Epithelial cell of prostate (primary cell): Measurements from ENCODE around the gene SLC35A3.
A peak's percentile ranks its signal among the peaks of the same experiment; 100 is the strongest.
"Not testable (repeated sequence)": the region's sequence is repeated elsewhere in the genome, so short reads cannot be mapped to it uniquely, and the experiment has no call there.

Experiments used
- DNase-seq: peaks from one replicate; pipeline ENCODE4 v3.0.0-alpha.2; 2011; ENCODE audit warnings: low read depth, low spot score
- H3K27ac ChIP-seq: fragments of 450-650 bp; 2 replicates; pipeline ENCODE4 v1.5.1; 2017; ENCODE audit warnings: mild to moderate bottlenecking

Gene SLC35A3

DNA sequence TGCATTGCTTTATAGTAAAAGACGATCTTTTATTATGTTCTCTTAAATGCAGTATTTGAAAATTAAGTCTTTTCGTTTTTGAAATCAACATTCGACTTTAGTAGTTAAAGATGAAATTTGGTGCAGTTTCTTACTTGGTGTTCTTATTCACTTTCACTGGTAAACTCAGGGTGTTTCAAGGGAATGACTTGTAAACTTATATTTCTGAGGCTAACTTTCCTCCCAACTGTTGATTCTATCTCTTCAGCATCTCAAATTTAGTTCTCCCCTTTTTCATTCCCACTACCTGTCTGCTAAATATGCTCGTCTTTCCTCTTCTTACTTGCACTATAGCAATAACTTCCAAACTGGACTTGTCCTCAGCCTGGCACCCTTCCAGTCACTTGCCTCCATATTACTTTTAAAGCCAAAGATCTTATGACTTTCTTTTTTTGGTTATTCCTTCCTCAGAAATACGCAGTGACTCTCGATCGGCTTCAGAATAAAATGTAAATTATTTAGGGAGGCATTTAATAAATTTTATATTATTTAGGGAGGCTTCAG is 988 bp downstream of the SLC35A3 start:
- no peak for DNase-seq
- peak overlapping the region; percentile 89 for H3K27ac ChIP-seq

DNA sequence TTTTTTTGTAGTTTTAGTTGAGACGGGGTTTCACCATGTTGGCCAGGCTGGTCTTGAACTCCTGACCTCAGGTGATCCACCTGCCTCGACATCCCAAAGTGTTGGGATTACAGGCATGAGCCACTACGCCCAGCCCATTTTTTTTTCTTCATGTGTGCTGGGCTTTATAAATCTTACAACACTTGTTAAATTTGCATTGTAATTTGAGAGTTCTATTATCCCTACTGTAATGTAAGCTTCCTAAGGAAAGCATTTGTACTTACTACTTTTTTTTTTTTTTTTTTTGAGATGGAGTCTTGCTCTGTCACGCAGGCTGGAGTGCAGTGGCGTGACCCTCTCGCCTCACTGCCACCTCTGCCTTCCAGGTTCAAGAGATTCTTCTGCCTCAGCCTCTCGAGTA is 2.3 kb downstream of the SLC35A3 start:
- H3K27ac ChIP-seq, result peak overlapping the region; percentile 89

DNA sequence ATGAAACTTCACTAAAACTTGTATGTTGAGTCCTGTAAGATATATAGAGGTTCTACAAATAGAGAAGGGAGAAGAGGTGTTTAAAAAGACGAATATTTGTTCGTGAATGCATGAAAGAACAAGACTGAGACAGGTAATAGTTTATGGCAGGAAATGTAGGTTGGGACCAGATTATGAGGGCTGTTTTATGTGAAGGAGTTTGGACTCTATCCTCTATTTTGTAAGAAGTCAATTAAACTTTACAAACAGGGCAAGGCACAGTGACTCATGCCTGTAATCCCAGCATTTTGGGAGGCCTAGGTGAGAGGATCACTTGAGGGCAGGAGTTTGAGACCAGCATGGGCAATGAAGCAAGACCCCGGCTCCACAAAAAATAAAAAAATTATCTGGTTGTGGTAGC is 5.7 kb downstream of the SLC35A3 start:
- DNase-seq, result no peak
- peak overlapping the region; percentile 89 for H3K27ac ChIP-seq

More for the DNA sequence above, 2.3 kb downstream of the SLC35A3 start:
- not testable (repeated sequence) for DNase-seq

DNA sequence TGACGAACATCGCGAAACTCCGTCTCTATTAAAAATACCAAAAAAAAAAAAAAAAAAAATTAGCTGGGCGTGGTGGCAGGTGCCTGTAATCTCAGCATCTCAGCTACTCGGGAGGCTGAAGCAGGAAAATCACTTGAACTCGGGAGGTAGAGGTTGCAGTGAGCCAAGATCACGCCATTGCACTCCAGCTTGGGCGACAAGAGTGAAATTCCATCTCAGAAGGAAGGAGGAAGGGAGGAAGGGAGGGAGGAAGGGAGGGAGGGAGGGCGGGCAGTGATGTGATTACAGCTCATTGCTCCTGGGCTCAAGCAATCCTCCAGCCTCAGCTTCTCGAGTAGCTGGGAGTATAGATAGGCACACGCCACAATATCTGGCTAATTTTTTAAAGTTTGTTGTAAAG is 7.5 kb downstream of the SLC35A3 start:
- not testable (repeated sequence) for H3K27ac ChIP-seq, DNase-seq

DNA sequence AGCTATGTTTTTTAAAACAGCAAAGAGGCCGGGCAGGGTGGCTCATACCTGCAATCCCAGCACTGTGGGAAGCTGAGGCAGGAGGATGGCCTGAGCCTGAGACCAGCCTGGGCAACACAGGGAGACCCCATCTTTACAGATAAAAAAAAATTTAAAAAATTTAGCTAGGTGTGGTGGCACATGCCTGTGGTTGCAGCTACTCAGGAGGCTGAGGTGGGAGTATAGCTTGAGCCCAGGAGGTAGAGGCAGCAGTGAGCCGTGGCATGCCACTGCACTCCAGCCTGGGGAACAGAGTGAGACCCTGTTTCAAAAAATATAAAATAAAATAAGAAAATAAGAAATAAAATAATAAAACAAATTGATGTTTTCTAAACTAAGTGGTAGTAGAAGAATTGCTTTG is 8.4 kb downstream of the SLC35A3 start:
- DNase-seq, result no peak
- H3K27ac ChIP-seq, result no peak overlapping the region

DNA sequence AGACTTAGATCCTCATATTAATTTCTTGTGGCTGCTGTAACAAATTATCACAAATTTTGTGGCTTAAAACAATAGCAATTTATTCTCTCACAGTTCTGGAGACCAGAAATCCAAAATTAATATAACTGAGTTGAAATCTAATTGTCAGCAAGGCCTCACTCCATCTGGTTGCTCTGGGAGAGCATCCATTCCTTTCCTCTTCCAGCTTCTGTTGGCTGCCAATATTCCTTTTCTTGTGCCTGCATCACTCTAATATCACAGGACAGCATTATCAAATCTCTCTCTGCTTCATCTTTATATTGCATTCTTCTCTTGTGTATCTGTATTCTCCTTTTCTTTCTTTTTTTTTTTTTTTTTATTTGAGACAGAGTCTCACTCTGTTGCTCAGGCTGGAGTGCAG is 9.3 kb downstream of the SLC35A3 start:
- no peak overlapping the region for H3K27ac ChIP-seq
- no peak for DNase-seq

DNA sequence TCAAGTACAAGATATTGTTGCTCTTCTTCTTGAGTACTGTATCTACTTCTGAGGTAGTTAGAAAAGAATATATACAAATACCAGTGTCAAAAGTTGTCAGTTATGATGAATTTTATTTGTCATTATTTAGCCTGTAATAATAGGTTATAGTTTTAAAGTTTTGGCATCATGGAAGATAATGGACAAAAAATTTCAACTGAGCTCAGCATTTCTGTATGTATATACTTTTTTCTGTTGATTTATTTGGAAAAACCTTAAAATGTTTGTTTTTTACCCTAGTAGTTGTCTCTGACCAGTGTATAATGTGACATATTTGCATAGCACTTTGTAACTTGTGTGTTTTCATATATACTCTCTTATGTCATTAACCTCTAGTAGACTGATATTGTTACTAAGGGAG is 11.1 kb downstream of the SLC35A3 start:
- DNase-seq, result no peak
- H3K27ac ChIP-seq, result no peak overlapping the region

DNA sequence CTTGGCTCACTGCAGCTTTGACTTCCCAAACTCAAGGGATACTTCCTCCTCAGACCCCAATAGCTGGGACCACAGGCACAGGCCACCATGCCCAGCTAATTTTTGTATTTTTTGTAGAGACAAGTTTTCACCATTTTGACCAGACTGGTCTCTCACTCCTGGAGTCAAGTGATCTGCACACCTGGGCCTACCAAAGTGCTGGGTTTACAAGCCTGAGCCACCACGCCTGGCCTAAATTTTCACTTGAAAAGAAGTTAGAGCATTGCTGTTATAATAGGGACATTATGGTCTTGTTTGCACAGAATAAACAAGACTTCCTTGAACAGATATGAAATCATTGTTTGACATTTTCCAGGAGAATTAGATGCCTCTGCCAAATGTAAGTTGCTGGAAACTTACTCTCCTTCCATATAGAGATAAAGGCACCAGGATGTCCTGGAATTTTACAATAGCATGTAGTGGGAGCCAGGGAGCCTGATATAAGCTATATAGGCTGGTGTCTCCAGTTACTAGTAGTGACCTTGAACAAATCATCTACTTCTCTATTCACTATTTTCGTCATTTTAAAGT is 16.9 kb downstream of the SLC35A3 start:
- H3K27ac ChIP-seq, result no peak overlapping the region
- DNase-seq, result no peak

DNA sequence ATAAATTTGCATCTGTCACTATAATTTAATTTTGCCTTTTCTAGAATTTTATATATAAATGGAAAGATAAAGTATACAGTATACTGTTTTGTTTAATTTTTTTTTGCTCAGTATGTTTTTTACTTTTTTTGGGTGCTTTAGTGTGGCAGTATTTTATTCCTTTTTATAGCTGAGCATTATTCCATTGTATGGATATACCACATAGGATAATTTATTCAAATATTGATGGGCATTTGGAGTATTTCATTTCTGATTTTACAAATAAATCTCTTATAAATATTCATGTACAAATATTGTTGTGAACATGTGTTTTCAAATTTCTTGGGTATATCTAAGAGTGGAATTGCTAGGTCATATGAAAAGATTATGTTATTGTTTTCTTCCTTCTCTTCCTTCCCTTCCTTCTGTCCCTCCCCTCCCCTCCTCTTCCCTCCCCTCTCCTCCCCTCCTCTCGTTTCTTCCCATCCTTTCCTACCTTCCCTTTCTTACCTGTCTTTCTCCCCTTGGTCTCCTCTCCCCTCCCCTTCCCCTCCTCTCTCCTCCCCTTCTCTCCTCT is 18.5 kb downstream of the SLC35A3 start:
- H3K27ac ChIP-seq, result no peak overlapping the region

DNA sequence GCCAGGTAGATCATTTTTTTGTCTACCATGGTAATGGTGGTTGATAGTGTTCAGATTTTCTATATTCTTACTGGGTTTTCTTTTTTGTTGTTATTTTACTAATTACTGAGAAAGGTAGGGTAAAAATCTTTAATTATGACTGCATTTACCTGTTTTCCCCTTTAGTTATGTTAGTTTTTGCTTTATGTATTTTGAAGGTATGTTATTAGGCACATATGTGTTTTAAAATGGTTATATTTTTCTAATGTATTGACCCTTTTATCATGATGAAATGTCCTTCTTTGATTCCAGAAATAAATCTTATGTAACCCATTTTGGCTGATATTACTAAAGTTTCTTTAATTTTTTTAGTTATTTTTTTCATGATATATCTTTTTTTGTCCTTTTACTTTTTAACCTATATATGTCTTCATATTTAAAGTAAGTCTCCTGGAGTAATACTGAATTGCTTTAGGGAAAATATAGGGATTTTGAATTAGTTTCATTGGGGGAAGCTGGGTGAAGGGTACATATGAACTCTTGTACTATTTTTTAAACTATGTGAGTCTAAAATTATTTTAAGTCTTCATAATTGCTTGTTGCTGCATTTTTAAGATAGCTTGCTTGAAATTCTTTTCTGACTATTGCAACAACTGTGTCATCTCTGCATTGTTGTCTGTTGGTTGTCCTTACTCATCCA is 22.4 kb downstream of the SLC35A3 start:
- DNase-seq, result no peak
- H3K27ac ChIP-seq, result peak overlapping the region; percentile 21

More for the DNA sequence above, 18.5 kb downstream of the SLC35A3 start:
- no peak for DNase-seq

DNA sequence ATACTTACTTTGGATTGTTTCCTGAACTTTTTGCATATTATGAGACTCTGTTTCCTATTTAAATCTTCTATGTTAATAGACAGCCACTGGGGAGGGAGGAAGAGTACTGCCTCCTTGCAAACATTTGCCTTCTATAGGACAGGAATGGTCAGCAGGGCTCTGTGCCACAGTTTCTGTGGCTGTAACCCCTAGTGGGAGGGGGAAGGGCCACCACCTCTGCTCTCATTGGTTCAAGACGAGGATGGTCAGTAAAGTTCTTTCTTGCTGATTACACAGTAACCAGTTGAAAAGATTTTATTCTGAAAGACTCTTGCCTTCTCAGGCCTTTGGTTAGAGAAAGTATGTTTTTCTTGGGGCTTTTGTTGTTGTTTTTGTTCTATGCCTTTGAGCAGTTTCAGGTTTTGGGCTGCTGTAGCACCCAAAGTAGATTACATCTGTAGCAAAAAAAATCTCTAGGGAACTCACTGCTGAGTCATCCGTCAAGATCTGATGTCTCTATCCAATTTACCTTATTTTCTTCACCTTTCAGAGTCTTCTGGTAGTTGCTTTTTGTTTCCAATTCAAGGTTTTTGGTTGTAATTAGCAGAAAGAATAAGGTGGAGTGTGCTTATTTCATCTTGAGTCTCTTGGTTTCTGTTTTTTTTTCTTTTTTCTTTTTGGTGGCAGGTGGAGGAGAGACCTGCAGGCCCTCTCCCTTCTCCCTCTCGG is 23.1 kb downstream of the SLC35A3 start:
- no peak for DNase-seq
- H3K27ac ChIP-seq, result peak overlapping the region; percentile 21

DNA sequence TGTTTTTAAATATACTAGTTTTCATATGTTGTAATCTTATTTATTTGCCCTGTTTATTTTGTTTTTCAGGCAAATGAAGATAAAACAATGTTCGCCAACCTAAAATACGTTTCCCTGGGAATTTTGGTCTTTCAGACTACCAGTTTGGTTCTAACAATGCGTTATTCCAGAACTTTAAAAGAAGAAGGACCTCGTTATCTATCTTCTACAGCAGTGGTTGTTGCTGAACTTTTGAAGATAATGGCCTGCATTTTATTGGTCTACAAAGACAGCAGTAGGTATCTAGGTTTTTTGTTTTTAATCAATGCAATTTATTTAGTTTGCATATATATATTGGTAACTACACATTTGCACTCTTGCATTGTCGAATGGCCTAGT is 23.7 kb downstream of the SLC35A3 start:
- peak overlapping the region; percentile 21 for H3K27ac ChIP-seq

DNA sequence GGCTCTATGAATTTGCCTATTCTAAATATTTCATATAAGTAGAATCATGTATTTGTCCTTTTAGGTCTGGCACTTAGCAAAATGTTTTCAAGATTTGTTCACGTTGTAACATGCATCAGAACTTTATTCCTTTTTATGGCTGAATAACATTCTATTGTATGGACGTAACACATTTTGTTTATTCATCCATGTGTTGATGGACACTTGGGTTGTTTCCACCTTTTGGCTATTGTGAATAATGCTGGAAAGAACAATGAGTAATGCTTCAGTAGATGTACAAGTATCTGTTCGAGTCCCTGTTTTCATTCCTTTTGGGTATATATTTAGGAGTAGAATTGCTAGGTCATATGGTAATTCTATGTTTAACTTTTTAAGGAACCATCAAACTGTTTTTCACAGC is 24.7 kb downstream of the SLC35A3 start:
- H3K27ac ChIP-seq, result peak overlapping the region; percentile 29

More for the DNA sequence above, 23.7 kb downstream of the SLC35A3 start:
- no peak for DNase-seq

DNA sequence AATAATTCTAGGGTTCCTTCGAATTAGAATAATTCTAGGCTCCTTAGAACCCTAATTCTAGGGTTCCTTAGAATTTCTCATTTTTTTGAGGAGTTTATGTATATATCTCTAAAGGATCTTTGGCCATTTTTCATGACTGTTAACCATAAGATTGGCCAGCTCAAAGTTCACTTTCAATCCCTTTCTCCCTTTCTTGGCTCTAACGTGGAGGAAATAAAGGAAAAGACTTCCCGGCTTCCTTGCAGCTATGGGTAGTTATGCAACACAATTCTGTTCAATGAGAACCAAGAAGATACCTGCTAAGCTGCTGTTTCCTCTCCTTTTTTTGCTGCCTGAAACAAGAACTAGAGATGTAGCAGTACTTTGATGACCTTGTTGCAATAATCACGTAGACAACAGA is 27.2 kb downstream of the SLC35A3 start:
- no peak for DNase-seq
- no peak overlapping the region for H3K27ac ChIP-seq

More for the DNA sequence above, 24.7 kb downstream of the SLC35A3 start:
- DNase-seq, result peak; percentile 64

DNA sequence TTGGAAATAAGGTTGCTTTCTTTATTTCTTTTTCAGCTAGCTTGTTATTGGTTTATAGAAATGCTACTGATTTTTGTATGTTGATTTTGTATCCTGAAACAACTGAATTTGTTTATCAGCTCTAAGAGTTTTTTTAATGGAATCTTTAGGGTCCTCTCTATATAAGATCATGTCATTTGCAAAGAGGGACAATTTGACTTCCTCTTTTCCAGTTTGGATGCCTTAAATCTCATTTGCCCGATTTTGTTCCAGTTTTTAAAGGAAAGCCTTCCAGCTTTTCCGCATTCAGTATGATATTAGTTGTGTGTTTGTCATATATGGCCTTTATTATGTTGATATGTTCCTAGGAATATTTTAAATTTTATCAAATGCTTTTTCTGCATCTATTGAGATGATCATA is 31.7 kb downstream of the SLC35A3 start:
- DNase-seq, result no peak
- no peak overlapping the region for H3K27ac ChIP-seq

DNA sequence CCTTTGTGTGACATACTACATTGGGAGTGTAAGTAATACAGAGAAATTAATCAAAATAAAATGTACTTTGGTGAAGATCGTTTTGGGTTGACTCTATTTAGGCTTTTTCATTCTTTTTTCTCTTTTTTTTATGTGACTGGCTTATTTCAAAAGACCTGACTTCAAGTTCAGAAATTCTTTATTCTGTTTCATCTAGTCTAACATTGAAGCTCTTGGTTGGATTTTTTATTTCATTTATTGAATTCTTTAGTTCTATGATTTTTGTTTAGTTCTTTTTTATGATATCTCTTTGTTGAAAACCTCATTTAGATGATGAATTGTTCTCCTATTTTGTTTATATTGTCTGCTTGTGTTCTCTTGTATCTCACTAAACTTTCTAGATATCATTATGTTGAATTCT is 35.6 kb downstream of the SLC35A3 start:
- no peak overlapping the region for H3K27ac ChIP-seq
- DNase-seq, result no peak

DNA sequence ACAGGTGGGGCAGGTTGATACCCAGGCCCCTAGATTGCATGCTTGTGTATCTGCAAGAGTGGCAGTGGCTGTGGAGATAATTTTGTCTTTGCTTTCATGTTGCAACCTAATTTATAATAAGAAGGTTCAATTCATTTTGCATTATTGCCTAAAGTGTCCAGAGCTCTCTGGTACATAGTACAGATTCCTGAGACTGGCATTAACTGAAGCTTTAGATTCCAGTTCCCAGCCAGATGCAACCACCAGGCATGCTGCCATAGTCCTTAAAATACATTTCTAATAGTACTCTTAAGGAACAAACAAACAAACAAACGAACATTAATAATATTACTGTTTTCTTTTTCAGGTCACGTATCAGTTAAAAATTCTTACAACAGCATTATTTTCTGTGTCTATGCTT is 36.9 kb downstream of the SLC35A3 start:
- H3K27ac ChIP-seq, result no peak overlapping the region
- no peak for DNase-seq

DNA sequence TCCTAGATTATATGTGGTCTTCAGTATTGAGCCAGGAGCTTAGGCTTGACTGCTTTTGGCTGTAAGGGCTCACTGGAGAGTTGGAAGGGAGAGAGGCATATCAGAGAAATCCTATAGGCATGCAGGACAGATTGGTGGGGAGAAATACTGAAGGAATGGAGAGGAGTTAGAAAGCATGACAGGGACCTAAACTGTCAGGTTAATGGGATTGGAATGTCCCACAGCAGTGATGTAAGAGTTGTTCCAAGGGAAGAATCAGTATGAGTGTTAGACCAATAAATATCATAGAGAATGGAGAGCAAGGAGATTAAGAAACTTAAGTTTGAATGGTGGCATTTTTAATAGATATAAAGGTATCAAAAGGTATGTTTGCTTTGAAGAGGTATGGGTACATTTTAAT is 39.7 kb downstream of the SLC35A3 start:
- no peak for DNase-seq
- no peak overlapping the region for H3K27ac ChIP-seq

DNA sequence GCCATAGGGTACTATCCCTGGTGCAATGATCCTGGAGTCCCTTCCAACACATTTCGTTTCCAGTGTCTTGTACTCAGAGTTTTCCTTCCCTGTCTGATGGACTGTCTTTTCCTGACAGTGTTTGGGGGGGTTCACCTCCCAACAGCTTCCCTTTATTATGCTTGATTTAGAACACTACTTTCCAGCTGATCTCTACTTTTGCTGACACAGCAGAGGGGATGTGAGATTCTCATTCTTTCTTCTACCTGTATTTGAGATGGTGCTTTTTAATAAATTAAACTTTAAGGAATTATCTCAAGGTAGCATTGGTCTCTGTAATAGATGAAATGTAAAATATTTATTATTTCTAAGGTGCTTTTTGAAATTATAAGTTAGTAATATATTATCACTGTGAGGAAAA is 41.0 kb downstream of the SLC35A3 start:
- no peak for DNase-seq
- no peak overlapping the region for H3K27ac ChIP-seq

DNA sequence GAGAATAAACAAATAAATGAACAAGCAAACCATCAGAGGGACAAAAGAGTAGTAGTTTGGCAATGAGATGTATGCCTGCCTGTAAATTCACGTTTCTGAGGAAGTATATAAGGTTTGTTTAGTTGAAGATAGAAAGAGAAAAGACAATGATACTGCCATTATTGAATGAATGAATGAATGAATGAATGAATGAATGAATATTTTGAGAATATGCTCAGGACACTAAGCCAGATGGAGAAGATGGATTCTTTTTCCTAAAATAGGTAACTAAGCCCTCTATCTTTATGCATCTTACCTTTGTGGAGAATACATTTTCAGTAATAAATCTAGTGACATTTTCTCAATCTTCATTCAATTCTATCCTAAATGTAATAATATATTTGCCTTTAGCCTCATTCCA is 49.4 kb downstream of the SLC35A3 start:
- no peak for DNase-seq
- no peak overlapping the region for H3K27ac ChIP-seq

DNA sequence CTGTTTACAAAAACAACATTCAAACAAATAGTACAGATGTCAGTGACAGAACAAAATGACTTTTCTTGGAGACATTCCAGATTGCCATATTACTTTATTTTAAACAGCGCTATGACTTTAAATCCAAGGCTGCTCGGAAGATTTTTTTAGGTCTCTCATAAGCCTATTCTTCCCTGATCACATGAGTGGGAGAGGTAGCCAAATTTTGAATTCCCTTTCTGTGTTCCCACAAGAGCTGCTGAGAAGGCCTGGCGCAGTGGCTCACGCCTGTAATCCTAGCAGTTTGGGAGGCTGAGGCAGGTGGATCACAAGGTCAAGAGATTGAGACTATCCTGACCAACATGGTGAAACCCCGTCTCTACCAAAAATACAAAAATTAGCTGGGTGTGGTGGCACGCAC is 53.7 kb downstream of the SLC35A3 start:
- DNase-seq, result no peak
- H3K27ac ChIP-seq, result no peak overlapping the region
